K562 (cell line): Measurements from ENCODE around the gene SYPL2. TPM values are rescaled to one million over a fixed set of nuclear protein-coding genes. Genes with fewer than 3 reads are reported as not detected.

Source experiments
- CBFA2T2 ChIP-seq: fragments of 450-650 bp; conservative IDR thresholded peaks from 2 replicates; pipeline ENCODE4 v1.6.1; 2017; ENCODE audit warnings: mild to moderate bottlenecking
- CCAR2 ChIP-seq: fragments of 200-400 bp; formaldehyde crosslinking; IDR thresholded peaks from 2 replicates; pipeline ENCODE4 v1.6.1; 2017; ENCODE audit warnings: mild to moderate bottlenecking, low read depth, low read length
- CXXC5 ChIP-seq: fragments of 250-450 bp; sonication (Bioruptor Pico); IDR thresholded peaks from 2 replicates; pipeline ENCODE4 v1.8.0; 2022; ENCODE audit warnings: inconsistent platforms, mild to moderate bottlenecking, moderate library complexity
- ETV5 ChIP-seq: sonication (generic); formaldehyde crosslinking; IDR thresholded peaks from 2 replicates; pipeline ENCODE4 v1.4.0; 2020; ENCODE audit warnings: low read depth, mild to moderate bottlenecking, missing genetic modification reagents
- FOXP1 ChIP-seq: sonication (generic); formaldehyde crosslinking; IDR thresholded peaks from 2 replicates; pipeline ENCODE4 v1.8.0; 2022; ENCODE audit warnings: mild to moderate bottlenecking, missing genetic modification reagents
- GABPB1 ChIP-seq: sonication (generic); formaldehyde crosslinking; IDR thresholded peaks from 2 replicates; pipeline ENCODE4 v1.8.0; 2022; ENCODE audit warnings: mild to moderate bottlenecking, missing genetic modification reagents
- GTF2F1 ChIP-seq: IDR thresholded peaks from 2 replicates; pipeline ENCODE4 v1.6.1; 2011; ENCODE audit warnings: low read depth, low read length, improper control_type of control experiment
- HDAC8 ChIP-seq: fragments of 450-650 bp; IDR thresholded peaks from 2 replicates; pipeline ENCODE4 v1.6.1; 2016; ENCODE audit warnings: mild to moderate bottlenecking, missing genetic modification characterization, moderate library complexity, missing compliant biosample characterization
- HMGN3 ChIP-seq: IDR thresholded peaks from 2 replicates; pipeline ENCODE4 v1.6.1; 2011; ENCODE audit warnings: borderline replicate concordance, low read depth, mild to moderate bottlenecking, mixed read lengths, low read length; ENCODE audit not compliant: insufficient read length; ENCODE audit errors: extremely low read depth
- NR1H2 ChIP-seq: sonication (generic); formaldehyde crosslinking; IDR thresholded peaks from 2 replicates; pipeline ENCODE4 v1.4.0; 2020; ENCODE audit warnings: mild to moderate bottlenecking, missing genetic modification reagents
- NR4A1 ChIP-seq, 2 experiments: fragments of 250-450 bp in 1 of 2; fragments of 450-650 bp in 1 of 2; sonication (Bioruptor Pico) in 1 of 2; IDR thresholded peaks; 2 replicates each; pipeline versions ENCODE4 v1.4.0 to v1.6.1; 2016 to 2020; ENCODE audit warnings: mild to moderate bottlenecking in 2 of 2, missing compliant biosample characterization in 1 of 2, missing genetic modification characterization in 1 of 2, moderate library complexity in 1 of 2
- SLC30A9 ChIP-seq: fragments of 250-450 bp; sonication (Bioruptor Pico); IDR thresholded peaks from 2 replicates; pipeline ENCODE4 v1.8.0; 2022; ENCODE audit warnings: mild to moderate bottlenecking, moderate library complexity
- SUPT5H ChIP-seq: fragments of 450-650 bp; IDR thresholded peaks from 2 replicates; pipeline ENCODE4 v1.6.1; 2016
- ZBTB17 ChIP-seq: fragments of 450-650 bp; formaldehyde crosslinking; IDR thresholded peaks from 2 replicates; pipeline ENCODE4 v1.4.0; 2020; ENCODE audit warnings: mild to moderate bottlenecking
- ZNF121 ChIP-seq: sonication (generic); formaldehyde crosslinking; conservative IDR thresholded peaks from 2 replicates; pipeline ENCODE4 v1.8.0; 2022; ENCODE audit warnings: missing genetic modification reagents
- ZNF165 ChIP-seq: fragments of 250-450 bp; sonication (Bioruptor Pico); IDR thresholded peaks from 2 replicates; pipeline ENCODE4 v1.4.0; 2020; ENCODE audit warnings: borderline replicate concordance
- ZNF224 ChIP-seq: sonication (generic); formaldehyde crosslinking; IDR thresholded peaks from 2 replicates; pipeline ENCODE4 v1.8.0; 2022; ENCODE audit warnings: mild to moderate bottlenecking, missing genetic modification reagents
- ZNF232 ChIP-seq: sonication (generic); formaldehyde crosslinking; IDR thresholded peaks from 2 replicates; pipeline ENCODE4 v1.8.0; 2022; ENCODE audit warnings: mild to moderate bottlenecking, missing genetic modification reagents
- ZNF41 ChIP-seq: fragments of 250-450 bp; sonication (Bioruptor Pico); conservative IDR thresholded peaks from 2 replicates; pipeline ENCODE4 v1.4.0; 2020; ENCODE audit warnings: mild to moderate bottlenecking
- polyA plus RNA-seq, 8 experiments: library from polyadenylated mRNA; depleted of rRNA in 4 of 8; stranded (reverse) in 5 of 8; unstranded in 3 of 8; fragments of >200 nt; fragmentation: Nextera tagmentation in 2 of 8; fragmentation: Illumina TruSeq in 1 of 8; extraction: Ambion mirVana in 2 of 8; extraction: Trizol in 1 of 8; gene quantifications; 2 replicates each; pipeline versions ENCODE4 v1.2.1 to v1.2.3, GENCODE V29; 2011 to 2014; ENCODE audit warnings: inconsistent platforms in 1 of 8, missing spikeins in 1 of 8
- total RNA-seq, 7 experiments: library from RNA; depleted of rRNA in 6 of 7; stranded (reverse); fragments of >200 nt in 6 of 7; fragmentation: Illumina TruSeq in 2 of 7; extraction: Trizol in 2 of 7; gene quantifications; 2 replicates each; pipeline versions ENCODE4 v1.2.1 to v1.2.3, GENCODE V29; 2011 to 2021; ENCODE audit warnings: low replicate concordance in 1 of 7
- TF ChIP-seq, protein P1 (sequence below): sonication (generic); formaldehyde crosslinking; IDR thresholded peaks from 2 replicates; pipeline ENCODE4 v1.8.1; 2023; ENCODE audit warnings: mild to moderate bottlenecking, missing genetic modification reagents
- TF ChIP-seq, protein P2 (sequence below): sonication (generic); formaldehyde crosslinking; IDR thresholded peaks from 2 replicates; pipeline ENCODE4 v1.8.0; 2022; ENCODE audit warnings: missing genetic modification reagents, mild to moderate bottlenecking, borderline replicate concordance
- TF ChIP-seq, protein P3 (sequence below): sonication (generic); formaldehyde crosslinking; IDR thresholded peaks from 2 replicates; pipeline ENCODE4 v1.8.0; 2022; ENCODE audit warnings: mild to moderate bottlenecking, missing genetic modification reagents
- TF ChIP-seq, protein P4 (sequence below), 3 experiments: IDR thresholded peaks in 2 of 3; conservative IDR thresholded peaks in 1 of 3; 2 replicates each; pipeline ENCODE4 v1.5.1; 2011 to 2012; ENCODE audit warnings: low read length in 3 of 3, mild to moderate bottlenecking in 3 of 3, control low read depth in 2 of 3, improper control_type of control experiment in 1 of 3, inconsistent platforms in 1 of 3, low read depth in 1 of 3, mixed read lengths in 1 of 3, moderate library complexity in 1 of 3; ENCODE audit not compliant: insufficient read depth in 2 of 3

SYPL2 gene
- total and polyA plus RNA-seq, 9 of the 15 experiments (the other 6 are each of a cell fraction or from before 2014, with no cell fraction given) = 0.03 to 0.20 (median 0.07) TPM; not detected in 2

DNA sequence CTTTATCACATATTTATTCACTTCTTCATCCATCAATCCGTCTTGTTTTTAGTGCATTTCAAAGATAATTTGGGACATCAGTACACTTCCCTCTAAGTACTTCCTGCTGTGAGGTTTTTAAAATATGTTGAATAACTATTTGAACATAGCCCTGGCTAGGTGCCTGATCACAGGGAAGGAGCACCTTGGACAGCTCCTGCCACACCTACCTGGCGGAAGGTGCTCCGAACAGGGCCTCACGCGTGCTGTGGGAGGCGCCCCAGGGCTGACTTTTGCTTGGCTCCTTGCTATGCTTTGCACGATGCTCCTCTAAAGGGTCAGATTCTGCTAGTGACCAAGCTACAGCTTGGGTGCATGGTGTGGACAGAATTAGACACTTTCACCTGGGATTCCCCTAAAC, 12.5 kb downstream of the SYPL2 start (continued):
- TF ChIP-seq, protein P1, sequence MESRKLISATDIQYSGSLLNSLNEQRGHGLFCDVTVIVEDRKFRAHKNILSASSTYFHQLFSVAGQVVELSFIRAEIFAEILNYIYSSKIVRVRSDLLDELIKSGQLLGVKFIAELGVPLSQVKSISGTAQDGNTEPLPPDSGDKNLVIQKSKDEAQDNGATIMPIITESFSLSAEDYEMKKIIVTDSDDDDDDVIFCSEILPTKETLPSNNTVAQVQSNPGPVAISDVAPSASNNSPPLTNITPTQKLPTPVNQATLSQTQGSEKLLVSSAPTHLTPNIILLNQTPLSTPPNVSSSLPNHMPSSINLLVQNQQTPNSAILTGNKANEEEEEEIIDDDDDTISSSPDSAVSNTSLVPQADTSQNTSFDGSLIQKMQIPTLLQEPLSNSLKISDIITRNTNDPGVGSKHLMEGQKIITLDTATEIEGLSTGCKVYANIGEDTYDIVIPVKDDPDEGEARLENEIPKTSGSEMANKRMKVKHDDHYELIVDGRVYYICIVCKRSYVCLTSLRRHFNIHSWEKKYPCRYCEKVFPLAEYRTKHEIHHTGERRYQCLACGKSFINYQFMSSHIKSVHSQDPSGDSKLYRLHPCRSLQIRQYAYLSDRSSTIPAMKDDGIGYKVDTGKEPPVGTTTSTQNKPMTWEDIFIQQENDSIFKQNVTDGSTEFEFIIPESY = peak; percentile 53; the same call in 1 of the 2 replicates
- TF ChIP-seq ZNF41 = no peak
- TF ChIP-seq, protein P2, sequence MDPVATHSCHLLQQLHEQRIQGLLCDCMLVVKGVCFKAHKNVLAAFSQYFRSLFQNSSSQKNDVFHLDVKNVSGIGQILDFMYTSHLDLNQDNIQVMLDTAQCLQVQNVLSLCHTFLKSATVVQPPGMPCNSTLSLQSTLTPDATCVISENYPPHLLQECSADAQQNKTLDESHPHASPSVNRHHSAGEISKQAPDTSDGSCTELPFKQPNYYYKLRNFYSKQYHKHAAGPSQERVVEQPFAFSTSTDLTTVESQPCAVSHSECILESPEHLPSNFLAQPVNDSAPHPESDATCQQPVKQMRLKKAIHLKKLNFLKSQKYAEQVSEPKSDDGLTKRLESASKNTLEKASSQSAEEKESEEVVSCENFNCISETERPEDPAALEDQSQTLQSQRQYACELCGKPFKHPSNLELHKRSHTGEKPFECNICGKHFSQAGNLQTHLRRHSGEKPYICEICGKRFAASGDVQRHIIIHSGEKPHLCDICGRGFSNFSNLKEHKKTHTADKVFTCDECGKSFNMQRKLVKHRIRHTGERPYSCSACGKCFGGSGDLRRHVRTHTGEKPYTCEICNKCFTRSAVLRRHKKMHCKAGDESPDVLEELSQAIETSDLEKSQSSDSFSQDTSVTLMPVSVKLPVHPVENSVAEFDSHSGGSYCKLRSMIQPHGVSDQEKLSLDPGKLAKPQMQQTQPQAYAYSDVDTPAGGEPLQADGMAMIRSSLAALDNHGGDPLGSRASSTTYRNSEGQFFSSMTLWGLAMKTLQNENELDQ (CRISPR knock-in tag) = 0 out of 2 replicates have a peak, but pooled peaks have one; percentile 29
- TF ChIP-seq SUPT5H = no peak
- no peak for TF ChIP-seq CCAR2
- TF ChIP-seq ZNF165 = no peak
- no peak for TF ChIP-seq ZNF121 (CRISPR knock-in tag)
- no peak for TF ChIP-seq GTF2F1
- TF ChIP-seq CBFA2T2 = no peak
- no peak for TF ChIP-seq HMGN3
- TF ChIP-seq NR1H2 (CRISPR knock-in tag) = no peak
- peak; percentile 45; the same call in 1 of the 2 replicates for TF ChIP-seq CXXC5
- no peak for TF ChIP-seq HDAC8 (tag)
- TF ChIP-seq, protein P3, sequence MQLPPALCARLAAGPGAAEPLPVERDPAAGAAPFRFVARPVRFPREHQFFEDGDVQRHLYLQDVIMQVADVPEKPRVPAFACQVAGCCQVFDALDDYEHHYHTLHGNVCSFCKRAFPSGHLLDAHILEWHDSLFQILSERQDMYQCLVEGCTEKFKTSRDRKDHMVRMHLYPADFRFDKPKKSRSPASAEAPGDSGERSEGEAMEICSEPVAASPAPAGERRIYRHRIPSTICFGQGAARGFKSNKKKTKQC (CRISPR knock-in tag) = no peak
- TF ChIP-seq ZNF224 (CRISPR knock-in tag) = 0 out of 2 replicates have a peak, but pooled peaks have one; percentile 63
- TF ChIP-seq NR4A1 (CRISPR knock-in tag; IDR thresholded peaks at IDR 0.05) = no peak
- TF ChIP-seq NR4A1 (tag; IDR thresholded peaks at IDR 0.05) = no peak
- TF ChIP-seq SLC30A9 (CRISPR knock-in tag) = no peak
- peak; percentile 77 for TF ChIP-seq ZNF232 (CRISPR knock-in tag)
- TF ChIP-seq, protein P4, sequence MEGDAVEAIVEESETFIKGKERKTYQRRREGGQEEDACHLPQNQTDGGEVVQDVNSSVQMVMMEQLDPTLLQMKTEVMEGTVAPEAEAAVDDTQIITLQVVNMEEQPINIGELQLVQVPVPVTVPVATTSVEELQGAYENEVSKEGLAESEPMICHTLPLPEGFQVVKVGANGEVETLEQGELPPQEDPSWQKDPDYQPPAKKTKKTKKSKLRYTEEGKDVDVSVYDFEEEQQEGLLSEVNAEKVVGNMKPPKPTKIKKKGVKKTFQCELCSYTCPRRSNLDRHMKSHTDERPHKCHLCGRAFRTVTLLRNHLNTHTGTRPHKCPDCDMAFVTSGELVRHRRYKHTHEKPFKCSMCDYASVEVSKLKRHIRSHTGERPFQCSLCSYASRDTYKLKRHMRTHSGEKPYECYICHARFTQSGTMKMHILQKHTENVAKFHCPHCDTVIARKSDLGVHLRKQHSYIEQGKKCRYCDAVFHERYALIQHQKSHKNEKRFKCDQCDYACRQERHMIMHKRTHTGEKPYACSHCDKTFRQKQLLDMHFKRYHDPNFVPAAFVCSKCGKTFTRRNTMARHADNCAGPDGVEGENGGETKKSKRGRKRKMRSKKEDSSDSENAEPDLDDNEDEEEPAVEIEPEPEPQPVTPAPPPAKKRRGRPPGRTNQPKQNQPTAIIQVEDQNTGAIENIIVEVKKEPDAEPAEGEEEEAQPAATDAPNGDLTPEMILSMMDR (IDR thresholded peaks at IDR 0.05 in 2 of 3, conservative IDR thresholded peaks at IDR 0.05 in 1 of 3; ENCODE audit: insufficient read depth in 2 of 3, low read depth in 1 of 3, low read length in 3 of 3) = peak; percentile 24 to 48 (median 28); a peak in 3 of 6 replicates
- TF ChIP-seq ZBTB17 (CRISPR knock-in tag) = no peak
- TF ChIP-seq GABPB1 (CRISPR knock-in tag) = 0 out of 2 replicates have a peak, but pooled peaks have one; percentile 26
- 0 out of 2 replicates have a peak, but pooled peaks have one; percentile 58 for TF ChIP-seq FOXP1 (CRISPR knock-in tag)
- TF ChIP-seq ETV5 = peak; percentile 42; the same call in 1 of the 2 replicates
